MCF 10A (cell line): ENCODE data around the gene PARVB. TPM values are rescaled to one million over a fixed set of nuclear protein-coding genes. Genes with fewer than 3 reads are reported as not detected.

Source experiments
- BruUV-seq: library from RNA; stranded (reverse); fragments of 400-500 nt; replicated peaks from 2 replicates; lab custom pipeline; 2021; lab: Mats Ljungman, UMichigan
- CTCF ChIA-PET: fragments of 300-600 bp; sonication (Branson Sonifier 250); formaldehyde crosslinking; extraction: SDS; loops from one replicate; lab custom pipeline; 2021; ENCODE audit warnings: antibody characterized with exemption, inconsistent platforms; lab: Yijun Ruan, JAX
- POLR2A ChIA-PET: fragments of 300-600, 350-650 bp; sonication (Branson Sonifier 250); formaldehyde crosslinking; extraction: SDS; loops from one replicate; lab custom pipeline; 2020; ENCODE audit warnings: antibody characterized with exemption, inconsistent platforms; lab: Yijun Ruan, JAX
- DNase-seq: peaks from one replicate; pipeline ENCODE4 v3.0.0-alpha.2; 2018; ENCODE audit not compliant: unreplicated experiment
- H3K27ac Mint-ChIP-seq: one replicate; pipeline ENCODE4 v1.8.0; 2022; ENCODE audit warnings: mild to moderate bottlenecking, low read depth, mixed read lengths; ENCODE audit not compliant: unreplicated experiment
- H3K27me3 Mint-ChIP-seq: one replicate; pipeline ENCODE4 v1.8.0; 2022; ENCODE audit warnings: mixed read lengths; ENCODE audit not compliant: insufficient read depth, unreplicated experiment
- H3K36me3 Mint-ChIP-seq: one replicate; pipeline ENCODE4 v1.8.0; 2022; ENCODE audit warnings: mild to moderate bottlenecking, moderate library complexity, mixed read lengths; ENCODE audit not compliant: insufficient read depth, unreplicated experiment
- H3K4me1 Mint-ChIP-seq: one replicate; pipeline ENCODE4 v1.8.0; 2022; ENCODE audit warnings: mixed read lengths; ENCODE audit not compliant: insufficient read depth, unreplicated experiment
- H3K4me3 Mint-ChIP-seq: one replicate; pipeline ENCODE4 v1.8.0; 2022; ENCODE audit warnings: mild to moderate bottlenecking, moderate library complexity, mixed read lengths; ENCODE audit not compliant: unreplicated experiment
- H3K9me3 Mint-ChIP-seq: one replicate; pipeline ENCODE4 v1.8.0; 2022; ENCODE audit warnings: mixed read lengths; ENCODE audit not compliant: unreplicated experiment
- CTCF ChIP-seq: fragments of 200-600 bp; IDR thresholded peaks from one replicate; pipeline ENCODE4 v1.8.0; 2022; ENCODE audit warnings: antibody characterized with exemption, mild to moderate bottlenecking; ENCODE audit not compliant: unreplicated experiment
- intact Hi-C: fragments of 100-400 bp; cut with micrococcal nuclease; formaldehyde crosslinking; loops from 2 replicates; pipeline ENCODE4 v1.14.1; 2022
- total RNA-seq: library from RNA; stranded (reverse); gene quantifications from 2 replicates; pipeline ENCODE4 v1.2.3, GENCODE V29; 2022

PARVB gene
- total RNA-seq, 1 experiment from 2014 or later, result 26.0 TPM

GRCh38 chr22:44191036-44191454 lies 166.9 kb downstream of the PARVB start:
- intact Hi-C loops, result no loop called here
- H3K4me3 Mint-ChIP-seq, result no peak overlapping the region
- peaks cover 45% of the 10 kb centered on the region for H3K27me3 Mint-ChIP-seq
- POLR2A ChIA-PET, result no interaction called here
- H3K9me3 Mint-ChIP-seq, result no peaks in the 10 kb centered on the region
- peaks cover 24% of the 10 kb centered on the region for H3K4me1 Mint-ChIP-seq
- peak; percentile 28 for DNase-seq
- no peak for TF ChIP-seq CTCF
- CTCF ChIA-PET, result interaction anchor here (0.7 to 1.7 kb wide), 2 partner anchors 12 to 343 kb away, joined by 3 to 12 read pairs; no protein-coding TSS in a partner anchor
- no peaks in the 10 kb centered on the region for H3K36me3 Mint-ChIP-seq
- H3K27ac Mint-ChIP-seq, result no peak overlapping the region
- no TSS peak for BruUV-seq

GRCh38 chr22:44192098-44192815 lies 168.2 kb downstream of the PARVB start:
- CTCF ChIA-PET, result no interaction called here
- Mint-ChIP-seq H3K4me1 (peaks cover 24% of the 10 kb centered on the region), H3K27me3 (peaks cover 34% of the 10 kb centered on the region), H3K36me3 (no peaks in the 10 kb centered on the region), H3K9me3 (no peaks in the 10 kb centered on the region), H3K4me3 (peak overlapping the region; percentile 55), H3K27ac (no peak overlapping the region)
- BruUV-seq, result no TSS peak
- DNase-seq, result peak; percentile 42
- POLR2A ChIA-PET, result no interaction called here
- no peak for TF ChIP-seq CTCF
- intact Hi-C loops, result no loop called here

- H3K4me1 Mint-ChIP-seq, result peaks cover 24% of the 10 kb centered on the region
- H3K9me3 Mint-ChIP-seq, result no peaks in the 10 kb centered on the region
- H3K27ac Mint-ChIP-seq, result no peak overlapping the region
These were observed 168.9 kb downstream of the PARVB start for GRCh38 chr22:44192816-44193534.

More at GRCh38 chr22:44192816-44193534, 168.9 kb downstream of the PARVB start:
- intact Hi-C loops, result loop anchor here (1.0 kb wide), 1 partner anchor 116 kb away; no protein-coding TSS in a partner anchor
- ChIA-PET CTCF (interaction anchor here (0.7 kb wide), 1 partner anchor 304 kb away, joined by 3 read pairs; no protein-coding TSS in a partner anchor), POLR2A (interaction anchor here (0.7 kb wide), 1 partner anchor 104 kb away, joined by 3 read pairs; no protein-coding TSS in a partner anchor)
- H3K4me3 Mint-ChIP-seq, result peak overlapping the region; percentile 55
- no peak for TF ChIP-seq CTCF
- no peaks in the 10 kb centered on the region for H3K36me3 Mint-ChIP-seq
- H3K27me3 Mint-ChIP-seq, result peaks cover 37% of the 10 kb centered on the region
- BruUV-seq, result no TSS peak
- no peak for DNase-seq
